K562 (cell line): Measurements from ENCODE around the gene ZFAND3. TPM values are rescaled to one million over a fixed set of nuclear protein-coding genes. Genes with fewer than 3 reads are reported as not detected.

Experiments
- ASH1L ChIP-seq: fragments of 450-650 bp; IDR thresholded peaks from 2 replicates; pipeline ENCODE4 v1.6.1; 2018; ENCODE audit warnings: borderline replicate concordance, mild to moderate bottlenecking, low read depth; ENCODE audit not compliant: partially characterized antibody
- BRD4 ChIP-seq: fragments of 200-600 bp; sonication (generic); IDR thresholded peaks from 2 replicates; pipeline ENCODE4 v1.6.1; 2017; ENCODE audit warnings: inconsistent platforms
- CHD4 ChIP-seq: fragments of 200-600 bp; sonication (generic); IDR thresholded peaks from 3 replicates; pipeline ENCODE4 v1.6.1; 2012; ENCODE audit warnings: low read depth, mild to moderate bottlenecking, mixed read lengths, low read length, inconsistent platforms; ENCODE audit not compliant: insufficient read depth, insufficient replicate concordance, poor library complexity, severe bottlenecking
- FOXK2 ChIP-seq, 2 experiments: fragments of 450-650 bp; IDR thresholded peaks in 1 of 2; conservative IDR thresholded peaks in 1 of 2; 2 replicates each; pipeline ENCODE4 v1.6.1; 2016; ENCODE audit warnings: low read depth in 2 of 2, mild to moderate bottlenecking in 1 of 2
- NCOA4 ChIP-seq: fragments of 450-650 bp; IDR thresholded peaks from 2 replicates; pipeline ENCODE4 v1.6.1; 2018; ENCODE audit warnings: mild to moderate bottlenecking; ENCODE audit not compliant: partially characterized antibody
- NFXL1 ChIP-seq: fragments of 450-650 bp; formaldehyde crosslinking; IDR thresholded peaks from 2 replicates; pipeline ENCODE4 v1.4.0; 2021; ENCODE audit warnings: mild to moderate bottlenecking
- OTX1 ChIP-seq: fragments of 450-650 bp; formaldehyde crosslinking; IDR thresholded peaks from 2 replicates; pipeline ENCODE4 v1.4.0; 2022; ENCODE audit warnings: mild to moderate bottlenecking
- POLR3A ChIP-seq: IDR thresholded peaks from 2 replicates; pipeline ENCODE4 v1.6.1; 2011; ENCODE audit warnings: borderline replicate concordance, mild to moderate bottlenecking, moderate library complexity; ENCODE audit not compliant: insufficient read length, insufficient read depth; ENCODE audit errors: extremely low read depth
- SMAD4 ChIP-seq: fragments of 250-450 bp; sonication (Bioruptor Pico); conservative IDR thresholded peaks from 2 replicates; pipeline ENCODE4 v1.8.0; 2021; ENCODE audit warnings: inconsistent platforms, mild to moderate bottlenecking, moderate library complexity
- SP2 ChIP-seq: IDR thresholded peaks from 2 replicates; pipeline ENCODE4 v1.6.1; 2011; ENCODE audit warnings: mild to moderate bottlenecking, low read depth, low read length, moderate library complexity; ENCODE audit not compliant: poor library complexity, severe bottlenecking; ENCODE audit errors: extremely low read depth
- TOE1 ChIP-seq, 2 experiments: fragments of 450-650 bp in 1 of 2; sonication (generic) in 1 of 2; formaldehyde crosslinking in 1 of 2; IDR thresholded peaks; 2 replicates each; pipeline versions ENCODE4 v1.7.1 to v1.8.0; 2016 to 2022; ENCODE audit warnings: borderline replicate concordance in 2 of 2, mild to moderate bottlenecking in 2 of 2, antibody characterized with exemption in 1 of 2, inconsistent platforms in 1 of 2, low read depth in 1 of 2, missing genetic modification reagents in 1 of 2, moderate library complexity in 1 of 2
- ZNF41 ChIP-seq: fragments of 250-450 bp; sonication (Bioruptor Pico); conservative IDR thresholded peaks from 2 replicates; pipeline ENCODE4 v1.4.0; 2020; ENCODE audit warnings: mild to moderate bottlenecking
- ZNF668 ChIP-seq: fragments of 250-450 bp; sonication (Bioruptor Pico); IDR thresholded peaks from 2 replicates; pipeline ENCODE4 v1.8.0; 2022; ENCODE audit warnings: mild to moderate bottlenecking, inconsistent platforms
- polyA plus RNA-seq, 8 experiments: library from polyadenylated mRNA; depleted of rRNA in 4 of 8; stranded (reverse) in 5 of 8; unstranded in 3 of 8; fragments of >200 nt; fragmentation: Nextera tagmentation in 2 of 8; fragmentation: Illumina TruSeq in 1 of 8; extraction: Ambion mirVana in 2 of 8; extraction: Trizol in 1 of 8; gene quantifications; 2 replicates each; pipeline versions ENCODE4 v1.2.1 to v1.2.3, GENCODE V29; 2011 to 2014; ENCODE audit warnings: inconsistent platforms in 1 of 8, missing spikeins in 1 of 8
- total RNA-seq, 7 experiments: library from RNA; depleted of rRNA in 6 of 7; stranded (reverse); fragments of >200 nt in 6 of 7; fragmentation: Illumina TruSeq in 2 of 7; extraction: Trizol in 2 of 7; gene quantifications; 2 replicates each; pipeline versions ENCODE4 v1.2.1 to v1.2.3, GENCODE V29; 2011 to 2021; ENCODE audit warnings: low replicate concordance in 1 of 7
- TF ChIP-seq, protein P1 (sequence below): fragments of 250-450 bp; sonication (Bioruptor Pico); IDR thresholded peaks from 2 replicates; pipeline ENCODE4 v1.4.0; 2020; ENCODE audit warnings: mild to moderate bottlenecking, moderate library complexity
- TF ChIP-seq, protein P2 (sequence below), 2 experiments: fragments of 200-800 bp in 1 of 2; sonication (Bioruptor generic) in 1 of 2; sonication (generic) in 1 of 2; formaldehyde crosslinking in 1 of 2; IDR thresholded peaks in 1 of 2; conservative IDR thresholded peaks in 1 of 2; 2 replicates each; pipeline versions ENCODE4 v1.5.0 to v1.6.1; 2016 to 2020; ENCODE audit warnings: missing compliant biosample characterization in 1 of 2, missing genetic modification characterization in 1 of 2, missing genetic modification reagents in 1 of 2
- TF ChIP-seq, protein P3 (sequence below): fragments of 250-450 bp; sonication (Bioruptor Pico); IDR thresholded peaks from 2 replicates; pipeline ENCODE4 v1.4.0; 2020; ENCODE audit warnings: mild to moderate bottlenecking, moderate library complexity
- TF ChIP-seq, protein P4 (sequence below): fragments of 250-450 bp; sonication (Bioruptor Pico); IDR thresholded peaks from 2 replicates; pipeline ENCODE4 v1.8.0; 2021; ENCODE audit warnings: mild to moderate bottlenecking, moderate library complexity

Gene ZFAND3
- total and polyA plus RNA-seq, 9 of the 15 experiments (the other 6 are each of a cell fraction or from before 2014, with no cell fraction given), result 0.81 to 26.6 (median 11.8) TPM

DNA sequence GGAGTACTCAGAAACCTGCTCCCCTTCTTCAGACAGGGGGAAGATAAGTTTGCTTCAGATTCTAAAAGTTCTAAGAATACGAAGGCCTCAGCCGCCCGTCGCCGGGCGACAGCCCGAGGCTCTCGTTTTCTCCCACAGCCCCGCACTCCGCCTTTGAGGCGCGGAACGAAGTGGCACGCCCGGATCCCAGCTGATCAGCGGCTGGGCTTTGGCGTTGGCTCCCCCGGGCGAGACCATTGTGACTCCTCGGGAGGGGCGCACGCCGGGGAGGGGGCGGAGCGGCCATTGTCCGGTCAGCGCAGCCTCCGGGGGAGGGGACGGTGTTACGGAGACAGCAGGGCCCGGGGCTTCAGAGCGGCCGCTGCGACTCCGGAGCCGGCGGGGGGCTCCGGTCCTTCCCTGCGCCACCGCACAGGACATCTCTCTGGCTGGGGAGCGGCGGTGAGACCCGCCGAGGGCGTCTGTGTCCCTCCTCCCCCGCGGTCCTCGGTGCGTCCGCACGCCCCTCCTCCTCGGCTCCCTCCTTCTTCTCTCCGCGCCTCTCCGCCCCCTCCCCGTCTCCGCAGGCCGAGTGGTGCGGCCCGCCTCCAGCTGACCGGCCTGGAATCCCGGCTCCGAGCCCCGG lies at the start of gene ZFAND3 (continued):
- TF ChIP-seq, protein P1, sequence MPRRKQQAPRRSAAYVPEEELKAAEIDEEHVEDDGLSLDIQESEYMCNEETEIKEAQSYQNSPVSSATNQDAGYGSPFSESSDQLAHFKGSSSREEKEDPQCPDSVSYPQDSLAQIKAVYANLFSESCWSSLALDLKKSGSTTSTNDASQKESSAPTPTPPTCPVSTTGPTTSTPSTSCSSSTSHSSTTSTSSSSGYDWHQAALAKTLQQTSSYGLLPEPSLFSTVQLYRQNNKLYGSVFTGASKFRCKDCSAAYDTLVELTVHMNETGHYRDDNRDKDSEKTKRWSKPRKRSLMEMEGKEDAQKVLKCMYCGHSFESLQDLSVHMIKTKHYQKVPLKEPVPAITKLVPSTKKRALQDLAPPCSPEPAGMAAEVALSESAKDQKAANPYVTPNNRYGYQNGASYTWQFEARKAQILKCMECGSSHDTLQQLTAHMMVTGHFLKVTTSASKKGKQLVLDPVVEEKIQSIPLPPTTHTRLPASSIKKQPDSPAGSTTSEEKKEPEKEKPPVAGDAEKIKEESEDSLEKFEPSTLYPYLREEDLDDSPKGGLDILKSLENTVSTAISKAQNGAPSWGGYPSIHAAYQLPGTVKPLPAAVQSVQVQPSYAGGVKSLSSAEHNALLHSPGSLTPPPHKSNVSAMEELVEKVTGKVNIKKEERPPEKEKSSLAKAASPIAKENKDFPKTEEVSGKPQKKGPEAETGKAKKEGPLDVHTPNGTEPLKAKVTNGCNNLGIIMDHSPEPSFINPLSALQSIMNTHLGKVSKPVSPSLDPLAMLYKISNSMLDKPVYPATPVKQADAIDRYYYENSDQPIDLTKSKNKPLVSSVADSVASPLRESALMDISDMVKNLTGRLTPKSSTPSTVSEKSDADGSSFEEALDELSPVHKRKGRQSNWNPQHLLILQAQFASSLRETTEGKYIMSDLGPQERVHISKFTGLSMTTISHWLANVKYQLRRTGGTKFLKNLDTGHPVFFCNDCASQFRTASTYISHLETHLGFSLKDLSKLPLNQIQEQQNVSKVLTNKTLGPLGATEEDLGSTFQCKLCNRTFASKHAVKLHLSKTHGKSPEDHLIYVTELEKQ, result no peak
- TF ChIP-seq, protein P2, sequence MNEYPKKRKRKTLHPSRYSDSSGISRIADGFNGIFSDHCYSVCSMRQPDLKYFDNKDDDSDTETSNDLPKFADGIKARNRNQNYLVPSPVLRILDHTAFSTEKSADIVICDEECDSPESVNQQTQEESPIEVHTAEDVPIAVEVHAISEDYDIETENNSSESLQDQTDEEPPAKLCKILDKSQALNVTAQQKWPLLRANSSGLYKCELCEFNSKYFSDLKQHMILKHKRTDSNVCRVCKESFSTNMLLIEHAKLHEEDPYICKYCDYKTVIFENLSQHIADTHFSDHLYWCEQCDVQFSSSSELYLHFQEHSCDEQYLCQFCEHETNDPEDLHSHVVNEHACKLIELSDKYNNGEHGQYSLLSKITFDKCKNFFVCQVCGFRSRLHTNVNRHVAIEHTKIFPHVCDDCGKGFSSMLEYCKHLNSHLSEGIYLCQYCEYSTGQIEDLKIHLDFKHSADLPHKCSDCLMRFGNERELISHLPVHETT (CRISPR knock-in tag; conservative IDR thresholded peaks at IDR 0.05 in 1 of 2, IDR thresholded peaks at IDR 0.05 in 1 of 2), result peak in 1 of 2 experiments; percentile 90; a peak in 2 of 4 replicates
- peak in 1 of 2 experiments; percentile 100; a peak in 2 of 4 replicates for TF ChIP-seq FOXK2 (conservative IDR thresholded peaks at IDR 0.05 in 1 of 2, IDR thresholded peaks at IDR 0.05 in 1 of 2; ENCODE audit: low read depth in 2 of 2)
- TF ChIP-seq SMAD4 (CRISPR knock-in tag), result peak; percentile 91
- TF ChIP-seq TOE1 (IDR thresholded peaks at IDR 0.05; ENCODE audit: borderline replicate concordance), result peak; percentile 98
- no peak for TF ChIP-seq TOE1 (CRISPR knock-in tag; IDR thresholded peaks at IDR 0.05; ENCODE audit: borderline replicate concordance, low read depth)
- no peak for TF ChIP-seq POLR3A
- no peak for TF ChIP-seq NCOA4
- TF ChIP-seq SP2, result no peak
- TF ChIP-seq, protein P3, sequence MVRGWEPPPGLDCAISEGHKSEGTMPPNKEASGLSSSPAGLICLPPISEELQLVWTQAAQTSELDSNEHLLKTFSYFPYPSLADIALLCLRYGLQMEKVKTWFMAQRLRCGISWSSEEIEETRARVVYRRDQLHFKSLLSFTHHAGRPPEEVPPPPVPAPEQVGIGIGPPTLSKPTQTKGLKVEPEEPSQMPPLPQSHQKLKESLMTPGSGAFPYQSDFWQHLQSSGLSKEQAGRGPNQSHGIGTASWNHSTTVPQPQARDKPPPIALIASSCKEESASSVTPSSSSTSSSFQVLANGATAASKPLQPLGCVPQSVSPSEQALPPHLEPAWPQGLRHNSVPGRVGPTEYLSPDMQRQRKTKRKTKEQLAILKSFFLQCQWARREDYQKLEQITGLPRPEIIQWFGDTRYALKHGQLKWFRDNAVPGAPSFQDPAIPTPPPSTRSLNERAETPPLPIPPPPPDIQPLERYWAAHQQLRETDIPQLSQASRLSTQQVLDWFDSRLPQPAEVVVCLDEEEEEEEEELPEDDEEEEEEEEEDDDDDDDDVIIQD (CRISPR knock-in tag), result no peak
- peak; percentile 87 for TF ChIP-seq ASH1L
- no peak for TF ChIP-seq ZNF668 (CRISPR knock-in tag)
- TF ChIP-seq OTX1 (CRISPR knock-in tag), result 0 out of 2 replicates have a peak, but pooled peaks have one; percentile 2
- no peak for TF ChIP-seq BRD4
- no peak for TF ChIP-seq CHD4
- TF ChIP-seq, protein P4, sequence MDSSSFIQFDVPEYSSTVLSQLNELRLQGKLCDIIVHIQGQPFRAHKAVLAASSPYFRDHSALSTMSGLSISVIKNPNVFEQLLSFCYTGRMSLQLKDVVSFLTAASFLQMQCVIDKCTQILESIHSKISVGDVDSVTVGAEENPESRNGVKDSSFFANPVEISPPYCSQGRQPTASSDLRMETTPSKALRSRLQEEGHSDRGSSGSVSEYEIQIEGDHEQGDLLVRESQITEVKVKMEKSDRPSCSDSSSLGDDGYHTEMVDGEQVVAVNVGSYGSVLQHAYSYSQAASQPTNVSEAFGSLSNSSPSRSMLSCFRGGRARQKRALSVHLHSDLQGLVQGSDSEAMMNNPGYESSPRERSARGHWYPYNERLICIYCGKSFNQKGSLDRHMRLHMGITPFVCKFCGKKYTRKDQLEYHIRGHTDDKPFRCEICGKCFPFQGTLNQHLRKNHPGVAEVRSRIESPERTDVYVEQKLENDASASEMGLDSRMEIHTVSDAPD (CRISPR knock-in tag), result no peak
- TF ChIP-seq ZNF41 (CRISPR knock-in tag), result no peak
- TF ChIP-seq NFXL1 (CRISPR knock-in tag), result no peak
